K562 (cell line): ENCODE results near the gene MMP19. TPM values are rescaled to one million over a fixed set of nuclear protein-coding genes. Genes with fewer than 3 reads are reported as not detected.

Experiments used
- ATAC-seq: fragments of 200-7000 bp; cut with Tn5 transposase; 3 replicates; pipeline ENCODE4 v1.9.1; 2020; ENCODE audit warnings: moderate library complexity
- BruUV-seq: library from RNA; stranded (reverse); fragments of 400-500 nt; replicated peaks from 2 replicates; lab custom pipeline; 2021; lab: Mats Ljungman, UMichigan
- CTCF ChIA-PET: fragments of 300-600 bp; formaldehyde crosslinking; extraction: SDS; loops from one replicate; lab custom pipeline; 2021; ENCODE audit warnings: low intra/inter-chr PET ratio; lab: Yijun Ruan, JAX
- POLR2A ChIA-PET: fragments of 300-600, 350-650 bp; sonication (Branson Sonifier 250); formaldehyde crosslinking; extraction: SDS; loops from one replicate; lab custom pipeline; 2021; ENCODE audit warnings: antibody characterized with exemption, inconsistent platforms; lab: Yijun Ruan, JAX
- DNase-seq, 4 experiments: peaks; one replicate each; pipeline versions ENCODE4 v3.0.0 to v3.0.0-alpha.2; 2011 to 2018; ENCODE audit warnings: low spot score in 3 of 4, mixed read lengths in 3 of 4; ENCODE audit errors: extremely low read depth in 1 of 4
- FAIRE-seq: peaks from 2 replicates; lab custom pipeline; 2011; peaks lifted over from hg19 to GRCh38; lab: Jason Lieb, UNC
- H2AFZ ChIP-seq: 2 replicates; pipeline ENCODE4 v1.6.0; 2011; ENCODE audit warnings: low read depth, low read length, control low read depth, inconsistent platforms
- H3K27ac ChIP-seq: fragments of 200-600 bp; 3 replicates; pipeline ENCODE4 v1.8.0; 2011; ENCODE audit warnings: low read depth, mild to moderate bottlenecking, control low read depth, inconsistent platforms, low read length, moderate library complexity, mixed read lengths; ENCODE audit errors: extremely low read depth
- H3K27me3 ChIP-seq, 2 experiments: fragments of 300-600 bp in 1 of 2; 2 replicates in 1 of 2; 3 replicates in 1 of 2; pipeline versions ENCODE4 v1.6.0 to v1.8.0; 2011; ENCODE audit warnings: inconsistent platforms in 2 of 2, low read length in 2 of 2, mild to moderate bottlenecking in 1 of 2, mixed read lengths in 1 of 2, moderate library complexity in 1 of 2; ENCODE audit not compliant: control insufficient read depth in 2 of 2, insufficient read depth in 2 of 2
- H3K36me3 ChIP-seq: fragments of 300-600 bp; 3 replicates; pipeline ENCODE4 v1.8.0; 2011; ENCODE audit warnings: mild to moderate bottlenecking, low read length, inconsistent platforms; ENCODE audit not compliant: control insufficient read depth, insufficient read depth
- H3K4me1 ChIP-seq, 2 experiments: fragments of 200-600 bp in 1 of 2; replicated peaks in 1 of 2; 2 replicates in 1 of 2; 3 replicates in 1 of 2; pipeline versions ENCODE4 v1.5.1 to v1.8.0; 2011; ENCODE audit warnings: inconsistent platforms in 2 of 2, low read length in 2 of 2, mild to moderate bottlenecking in 1 of 2, mixed read lengths in 1 of 2, moderate library complexity in 1 of 2; ENCODE audit not compliant: control insufficient read depth in 2 of 2, insufficient read depth in 2 of 2
- H3K4me2 ChIP-seq: 2 replicates; pipeline ENCODE4 v1.6.1; 2011; ENCODE audit warnings: low read length, control low read depth, inconsistent platforms, mixed read lengths; ENCODE audit not compliant: insufficient read depth
- H3K4me3 ChIP-seq: fragments of 200-600 bp; sonication (generic), shearing (Covaris generic); 2 replicates; pipeline ENCODE4 v1.5.1; 2016; ENCODE audit warnings: control low read depth, inconsistent platforms
- H3K79me2 ChIP-seq: fragments of 200-600 bp; 3 replicates; pipeline ENCODE4 v1.8.0; 2011; ENCODE audit warnings: low read length, inconsistent platforms; ENCODE audit not compliant: control insufficient read depth, insufficient read depth
- H3K9ac ChIP-seq, 2 experiments: 2 replicates each; pipeline versions ENCODE4 v1.6.0 to v1.6.1; 2011; ENCODE audit warnings: low read depth in 2 of 2, low read length in 2 of 2, control low read depth in 1 of 2, inconsistent platforms in 1 of 2, mild to moderate bottlenecking in 1 of 2, mixed read lengths in 1 of 2; ENCODE audit not compliant: insufficient read depth in 1 of 2
- H3K9me1 ChIP-seq: one replicate; pipeline ENCODE4 v1.6.0; 2011; ENCODE audit warnings: inconsistent platforms, mild to moderate bottlenecking, low read length, moderate library complexity; ENCODE audit not compliant: control insufficient read depth, insufficient read depth
- H3K9me3 ChIP-seq: replicated peaks from 2 replicates; pipeline ENCODE4 v1.5.1; 2011; ENCODE audit warnings: low read depth, low read length, inconsistent platforms; ENCODE audit not compliant: control insufficient read depth, insufficient read depth
- H4K20me1 ChIP-seq: replicated peaks from 2 replicates; pipeline ENCODE4 v1.6.1; 2011; ENCODE audit warnings: low read length, inconsistent platforms, mixed read lengths; ENCODE audit not compliant: control insufficient read depth, insufficient read depth
- ATF7 ChIP-seq: fragments of 450-650 bp; IDR thresholded peaks from 2 replicates; pipeline ENCODE4 v1.7.1; 2014; ENCODE audit warnings: mild to moderate bottlenecking, moderate library complexity
- CEBPG ChIP-seq, 3 experiments: fragments of 200-800 bp in 1 of 3; sonication (Bioruptor generic) in 1 of 3; sonication (generic) in 1 of 3; formaldehyde crosslinking in 1 of 3; IDR thresholded peaks in 2 of 3; conservative IDR thresholded peaks in 1 of 3; 2 replicates each; pipeline versions ENCODE4 v1.6.1 to v1.8.0; 2016 to 2022; ENCODE audit warnings: missing compliant biosample characterization in 2 of 3, missing genetic modification characterization in 2 of 3, mild to moderate bottlenecking in 1 of 3, missing genetic modification reagents in 1 of 3
- MAFF ChIP-seq: IDR thresholded peaks from 2 replicates; pipeline ENCODE4 v1.6.1; 2012; ENCODE audit warnings: low read length, improper control_type of control experiment
- RBM14 ChIP-seq: fragments of 200-400 bp; formaldehyde crosslinking; IDR thresholded peaks from 2 replicates; pipeline ENCODE4 v1.6.1; 2018; ENCODE audit warnings: low read depth, mild to moderate bottlenecking, low read length, moderate library complexity, borderline replicate concordance; ENCODE audit not compliant: insufficient read depth
- SOX6 ChIP-seq: fragments of 450-650 bp; IDR thresholded peaks from 2 replicates; pipeline ENCODE4 v1.6.1; 2014; ENCODE audit warnings: mild to moderate bottlenecking
- STAT5B ChIP-seq: fragments of 250-450 bp; sonication (Bioruptor Pico); IDR thresholded peaks from 2 replicates; pipeline ENCODE4 v1.8.0; 2021; ENCODE audit warnings: mild to moderate bottlenecking, inconsistent platforms
- WGBS: fragments of 100-300 bp; shearing (Covaris generic); methylation state at CpG from one replicate; pipeline ENCODE4 v1.1.6; 2016; ENCODE audit warnings: low coverage, mixed read lengths; ENCODE audit not compliant: insufficient coverage; ENCODE audit errors: missing lambda C conversion rate; 5-methylcytosine and 5-hydroxymethylcytosine counted together
- in situ Hi-C: fragments of 300-500 bp; cut with MboI; formaldehyde crosslinking; loops from 4 replicates; pipeline ENCODE4 v1.15.0; 2018; ENCODE audit warnings: inconsistent platforms, mixed read lengths
- intact Hi-C: fragments of 100-400 bp; cut with micrococcal nuclease; formaldehyde crosslinking; loops from 2 replicates; pipeline ENCODE4 v1.14.2; 2022
- polyA plus RNA-seq, 8 experiments: library from polyadenylated mRNA; depleted of rRNA in 4 of 8; stranded (reverse) in 5 of 8; unstranded in 3 of 8; fragments of >200 nt; fragmentation: Nextera tagmentation in 2 of 8; fragmentation: Illumina TruSeq in 1 of 8; extraction: Ambion mirVana in 2 of 8; extraction: Trizol in 1 of 8; gene quantifications; 2 replicates each; pipeline versions ENCODE4 v1.2.1 to v1.2.3, GENCODE V29; 2011 to 2014; ENCODE audit warnings: inconsistent platforms in 1 of 8, missing spikeins in 1 of 8
- total RNA-seq, 7 experiments: library from RNA; depleted of rRNA in 6 of 7; stranded (reverse); fragments of >200 nt in 6 of 7; fragmentation: Illumina TruSeq in 2 of 7; extraction: Trizol in 2 of 7; gene quantifications; 2 replicates each; pipeline versions ENCODE4 v1.2.1 to v1.2.3, GENCODE V29; 2011 to 2021; ENCODE audit warnings: low replicate concordance in 1 of 7
- TF ChIP-seq, protein P1 (sequence below), 2 experiments: fragments of 450-650 bp; IDR thresholded peaks; 2 replicates each; pipeline ENCODE4 v1.6.1; 2018; ENCODE audit warnings: mild to moderate bottlenecking in 2 of 2, low read depth in 1 of 2; ENCODE audit not compliant: partially characterized antibody in 2 of 2
- TF ChIP-seq, protein P2 (sequence below), 2 experiments: fragments of 450-650 bp in 1 of 2; IDR thresholded peaks; 2 replicates each; pipeline ENCODE4 v1.6.1; 2011 to 2017; ENCODE audit warnings: low read depth in 2 of 2, antibody characterized with exemption in 1 of 2, borderline replicate concordance in 1 of 2, low read length in 1 of 2, mild to moderate bottlenecking in 1 of 2, mixed read lengths in 1 of 2; ENCODE audit not compliant: control insufficient read depth in 1 of 2
- TF ChIP-seq, protein P3 (sequence below): fragments of 450-650 bp; IDR thresholded peaks from 2 replicates; pipeline ENCODE4 v1.6.1; 2016; ENCODE audit warnings: antibody characterized with exemption

The MMP19 gene
- total and polyA plus RNA-seq, 9 of the 15 experiments (the other 6 are each of a cell fraction or from before 2014, with no cell fraction given) = 0.14 to 1.6 (median 0.66) TPM

DNA sequence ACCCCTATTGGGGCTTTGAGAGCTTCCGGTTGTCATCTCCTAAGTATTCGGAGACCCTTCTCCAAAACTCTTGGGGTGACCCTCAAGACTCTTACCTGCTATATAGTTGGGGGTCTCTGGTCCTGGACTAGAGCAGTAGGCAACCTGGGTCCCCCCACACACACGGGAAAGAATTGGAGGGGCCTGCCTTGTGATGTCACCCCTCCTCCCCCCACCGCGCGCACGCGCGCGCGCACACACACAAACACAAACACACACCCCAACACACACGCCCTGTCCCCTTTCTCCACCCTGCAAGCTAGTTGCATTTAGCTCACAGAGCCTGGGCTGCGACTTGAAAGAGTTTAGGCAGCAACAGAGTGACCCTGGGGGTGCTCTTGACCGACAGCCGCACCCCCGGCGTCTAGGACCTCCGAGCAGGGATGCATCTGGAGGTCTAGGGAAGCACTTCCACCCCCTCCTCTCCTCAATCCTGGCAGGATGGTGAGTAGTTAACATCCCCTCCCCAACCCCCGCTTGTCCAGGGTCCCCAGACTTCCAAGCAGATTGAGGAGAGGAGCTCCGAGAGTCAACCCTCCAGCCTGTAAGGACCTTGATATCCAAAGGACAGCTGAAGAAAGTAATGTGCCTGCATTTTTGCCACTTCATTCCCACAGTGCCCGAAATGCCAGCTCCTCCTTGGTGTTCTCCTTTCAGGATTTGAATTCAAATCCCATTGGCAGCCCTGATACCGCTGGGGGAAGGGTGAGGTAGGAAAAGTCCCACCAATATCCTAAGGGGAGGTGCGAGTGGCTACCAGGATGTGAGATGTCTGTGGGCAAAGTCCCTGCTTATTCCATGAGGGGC lies 11.9 kb downstream of the MMP19 start:
- FAIRE-seq = peak; percentile 85
- TF ChIP-seq SOX6 (peak; percentile 40), ATF7 (peak; percentile 100), CEBPG (CRISPR knock-in tag; IDR thresholded peaks at IDR 0.05) (0 out of 2 replicates have a peak, but pooled peaks have one; percentile 15), CEBPG (tag; conservative IDR thresholded peaks at IDR 0.05 in 1 of 2, IDR thresholded peaks at IDR 0.05 in 1 of 2) (no peak), RBM14 (no peak), MAFF (peak; percentile 28; the same call in 1 of the 2 replicates), STAT5B (CRISPR knock-in tag) (no peak)
- TF ChIP-seq, protein P1, sequence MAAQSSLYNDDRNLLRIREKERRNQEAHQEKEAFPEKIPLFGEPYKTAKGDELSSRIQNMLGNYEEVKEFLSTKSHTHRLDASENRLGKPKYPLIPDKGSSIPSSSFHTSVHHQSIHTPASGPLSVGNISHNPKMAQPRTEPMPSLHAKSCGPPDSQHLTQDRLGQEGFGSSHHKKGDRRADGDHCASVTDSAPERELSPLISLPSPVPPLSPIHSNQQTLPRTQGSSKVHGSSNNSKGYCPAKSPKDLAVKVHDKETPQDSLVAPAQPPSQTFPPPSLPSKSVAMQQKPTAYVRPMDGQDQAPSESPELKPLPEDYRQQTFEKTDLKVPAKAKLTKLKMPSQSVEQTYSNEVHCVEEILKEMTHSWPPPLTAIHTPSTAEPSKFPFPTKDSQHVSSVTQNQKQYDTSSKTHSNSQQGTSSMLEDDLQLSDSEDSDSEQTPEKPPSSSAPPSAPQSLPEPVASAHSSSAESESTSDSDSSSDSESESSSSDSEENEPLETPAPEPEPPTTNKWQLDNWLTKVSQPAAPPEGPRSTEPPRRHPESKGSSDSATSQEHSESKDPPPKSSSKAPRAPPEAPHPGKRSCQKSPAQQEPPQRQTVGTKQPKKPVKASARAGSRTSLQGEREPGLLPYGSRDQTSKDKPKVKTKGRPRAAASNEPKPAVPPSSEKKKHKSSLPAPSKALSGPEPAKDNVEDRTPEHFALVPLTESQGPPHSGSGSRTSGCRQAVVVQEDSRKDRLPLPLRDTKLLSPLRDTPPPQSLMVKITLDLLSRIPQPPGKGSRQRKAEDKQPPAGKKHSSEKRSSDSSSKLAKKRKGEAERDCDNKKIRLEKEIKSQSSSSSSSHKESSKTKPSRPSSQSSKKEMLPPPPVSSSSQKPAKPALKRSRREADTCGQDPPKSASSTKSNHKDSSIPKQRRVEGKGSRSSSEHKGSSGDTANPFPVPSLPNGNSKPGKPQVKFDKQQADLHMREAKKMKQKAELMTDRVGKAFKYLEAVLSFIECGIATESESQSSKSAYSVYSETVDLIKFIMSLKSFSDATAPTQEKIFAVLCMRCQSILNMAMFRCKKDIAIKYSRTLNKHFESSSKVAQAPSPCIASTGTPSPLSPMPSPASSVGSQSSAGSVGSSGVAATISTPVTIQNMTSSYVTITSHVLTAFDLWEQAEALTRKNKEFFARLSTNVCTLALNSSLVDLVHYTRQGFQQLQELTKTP (IDR thresholded peaks at IDR 0.05; ENCODE audit: low read depth in 1 of 2, partially characterized antibody in 2 of 2) = peak in 1 of 2 experiments; percentile 35
- TF ChIP-seq, protein P2, sequence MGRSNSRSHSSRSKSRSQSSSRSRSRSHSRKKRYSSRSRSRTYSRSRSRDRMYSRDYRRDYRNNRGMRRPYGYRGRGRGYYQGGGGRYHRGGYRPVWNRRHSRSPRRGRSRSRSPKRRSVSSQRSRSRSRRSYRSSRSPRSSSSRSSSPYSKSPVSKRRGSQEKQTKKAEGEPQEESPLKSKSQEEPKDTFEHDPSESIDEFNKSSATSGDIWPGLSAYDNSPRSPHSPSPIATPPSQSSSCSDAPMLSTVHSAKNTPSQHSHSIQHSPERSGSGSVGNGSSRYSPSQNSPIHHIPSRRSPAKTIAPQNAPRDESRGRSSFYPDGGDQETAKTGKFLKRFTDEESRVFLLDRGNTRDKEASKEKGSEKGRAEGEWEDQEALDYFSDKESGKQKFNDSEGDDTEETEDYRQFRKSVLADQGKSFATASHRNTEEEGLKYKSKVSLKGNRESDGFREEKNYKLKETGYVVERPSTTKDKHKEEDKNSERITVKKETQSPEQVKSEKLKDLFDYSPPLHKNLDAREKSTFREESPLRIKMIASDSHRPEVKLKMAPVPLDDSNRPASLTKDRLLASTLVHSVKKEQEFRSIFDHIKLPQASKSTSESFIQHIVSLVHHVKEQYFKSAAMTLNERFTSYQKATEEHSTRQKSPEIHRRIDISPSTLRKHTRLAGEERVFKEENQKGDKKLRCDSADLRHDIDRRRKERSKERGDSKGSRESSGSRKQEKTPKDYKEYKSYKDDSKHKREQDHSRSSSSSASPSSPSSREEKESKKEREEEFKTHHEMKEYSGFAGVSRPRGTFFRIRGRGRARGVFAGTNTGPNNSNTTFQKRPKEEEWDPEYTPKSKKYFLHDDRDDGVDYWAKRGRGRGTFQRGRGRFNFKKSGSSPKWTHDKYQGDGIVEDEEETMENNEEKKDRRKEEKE (IDR thresholded peaks at IDR 0.05; ENCODE audit: borderline replicate concordance in 1 of 2, control insufficient read depth in 1 of 2, low read depth in 2 of 2, low read length in 1 of 2) = peak in 1 of 2 experiments; percentile 92; a peak in 2 of 4 replicates
- TF ChIP-seq, protein P3, sequence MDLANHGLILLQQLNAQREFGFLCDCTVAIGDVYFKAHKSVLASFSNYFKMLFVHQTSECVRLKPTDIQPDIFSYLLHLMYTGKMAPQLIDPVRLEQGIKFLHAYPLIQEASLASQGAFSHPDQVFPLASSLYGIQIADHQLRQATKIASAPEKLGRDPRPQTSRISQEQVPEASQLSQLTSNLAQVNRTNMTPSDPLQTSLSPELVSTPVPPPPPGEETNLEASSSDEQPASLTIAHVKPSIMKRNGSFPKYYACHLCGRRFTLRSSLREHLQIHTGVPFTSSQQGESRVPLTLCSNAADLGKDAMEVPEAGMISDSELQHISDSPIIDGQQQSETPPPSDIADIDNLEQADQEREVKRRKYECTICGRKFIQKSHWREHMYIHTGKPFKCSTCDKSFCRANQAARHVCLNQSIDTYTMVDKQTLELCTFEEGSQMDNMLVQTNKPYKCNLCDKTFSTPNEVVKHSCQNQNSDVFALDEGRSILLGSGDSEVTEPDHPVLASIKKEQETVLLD = peak; percentile 55; the same call in 1 of the 2 replicates

More for the DNA sequence above, 11.9 kb downstream of the MMP19 start:
- peak overlapping the region; percentile 78 for H3K4me3 ChIP-seq
- no peaks in the 10 kb centered on the region for H3K27me3 ChIP-seq
- CTCF ChIA-PET = interaction anchor here (0.6 kb wide), 1 partner anchor 36 kb away, joined by 4 read pairs; no protein-coding TSS in a partner anchor
- no peaks in the 10 kb centered on the region for H3K9me3 ChIP-seq
- peaks cover 24% of the 10 kb centered on the region; the same call in 2 of the 3 replicates for H3K36me3 ChIP-seq
- BruUV-seq = no TSS peak
- H3K79me2 ChIP-seq = peaks cover 43% of the 10 kb centered on the region
- peak overlapping the region; percentile 46 for H2AFZ ChIP-seq
- peaks cover 26 to 42% of the 10 kb centered on the region in 2 experiments; a peak in 4 of 5 replicates for H3K4me1 ChIP-seq
- 24% methylated on average over 22 of the region's 23 CpGs for WGBS
- peak; percentile 74 to 81 (median 78) for DNase-seq
- H3K9me1 ChIP-seq = no peaks in the 10 kb centered on the region
- in situ Hi-C loops = no loop called here
- peak overlapping the region; percentile 83 for H3K27ac ChIP-seq
- POLR2A ChIA-PET = interaction anchor here (0.6 to 8.3 kb wide), 14 partner anchors 9 to 1823 kb away, joined by 3 to 64 read pairs (median 5); partner anchors contain the start of genes MMP19, ORMDL2 and SARNP
- H4K20me1 ChIP-seq = peaks cover 4% of the 10 kb centered on the region; the same call in 1 of the 2 replicates
- peak overlapping the region; percentile 94 for H3K4me2 ChIP-seq
- intact Hi-C loops = no loop called here
- ATAC-seq = peak; percentile 51
- peak overlapping the region; percentile 82 to 95 for H3K9ac ChIP-seq
